ENCODE data around the gene C8G.

- TF ChIP-seq ZNF274 (IDR thresholded peaks at IDR 0.05; ENCODE audit: borderline replicate concordance, extremely low read depth, low read length) = no peak
- TF ChIP-seq CTCF (IDR thresholded peaks at IDR 0.05; ENCODE audit: control extremely low read depth in 1 of 3, insufficient read depth in 1 of 3, low read depth in 1 of 3, low read length in 3 of 3) = no peak
- no peak for TF ChIP-seq SP1 (IDR thresholded peaks at IDR 0.05; ENCODE audit: low read depth, low read length)
- TF ChIP-seq, protein P1, sequence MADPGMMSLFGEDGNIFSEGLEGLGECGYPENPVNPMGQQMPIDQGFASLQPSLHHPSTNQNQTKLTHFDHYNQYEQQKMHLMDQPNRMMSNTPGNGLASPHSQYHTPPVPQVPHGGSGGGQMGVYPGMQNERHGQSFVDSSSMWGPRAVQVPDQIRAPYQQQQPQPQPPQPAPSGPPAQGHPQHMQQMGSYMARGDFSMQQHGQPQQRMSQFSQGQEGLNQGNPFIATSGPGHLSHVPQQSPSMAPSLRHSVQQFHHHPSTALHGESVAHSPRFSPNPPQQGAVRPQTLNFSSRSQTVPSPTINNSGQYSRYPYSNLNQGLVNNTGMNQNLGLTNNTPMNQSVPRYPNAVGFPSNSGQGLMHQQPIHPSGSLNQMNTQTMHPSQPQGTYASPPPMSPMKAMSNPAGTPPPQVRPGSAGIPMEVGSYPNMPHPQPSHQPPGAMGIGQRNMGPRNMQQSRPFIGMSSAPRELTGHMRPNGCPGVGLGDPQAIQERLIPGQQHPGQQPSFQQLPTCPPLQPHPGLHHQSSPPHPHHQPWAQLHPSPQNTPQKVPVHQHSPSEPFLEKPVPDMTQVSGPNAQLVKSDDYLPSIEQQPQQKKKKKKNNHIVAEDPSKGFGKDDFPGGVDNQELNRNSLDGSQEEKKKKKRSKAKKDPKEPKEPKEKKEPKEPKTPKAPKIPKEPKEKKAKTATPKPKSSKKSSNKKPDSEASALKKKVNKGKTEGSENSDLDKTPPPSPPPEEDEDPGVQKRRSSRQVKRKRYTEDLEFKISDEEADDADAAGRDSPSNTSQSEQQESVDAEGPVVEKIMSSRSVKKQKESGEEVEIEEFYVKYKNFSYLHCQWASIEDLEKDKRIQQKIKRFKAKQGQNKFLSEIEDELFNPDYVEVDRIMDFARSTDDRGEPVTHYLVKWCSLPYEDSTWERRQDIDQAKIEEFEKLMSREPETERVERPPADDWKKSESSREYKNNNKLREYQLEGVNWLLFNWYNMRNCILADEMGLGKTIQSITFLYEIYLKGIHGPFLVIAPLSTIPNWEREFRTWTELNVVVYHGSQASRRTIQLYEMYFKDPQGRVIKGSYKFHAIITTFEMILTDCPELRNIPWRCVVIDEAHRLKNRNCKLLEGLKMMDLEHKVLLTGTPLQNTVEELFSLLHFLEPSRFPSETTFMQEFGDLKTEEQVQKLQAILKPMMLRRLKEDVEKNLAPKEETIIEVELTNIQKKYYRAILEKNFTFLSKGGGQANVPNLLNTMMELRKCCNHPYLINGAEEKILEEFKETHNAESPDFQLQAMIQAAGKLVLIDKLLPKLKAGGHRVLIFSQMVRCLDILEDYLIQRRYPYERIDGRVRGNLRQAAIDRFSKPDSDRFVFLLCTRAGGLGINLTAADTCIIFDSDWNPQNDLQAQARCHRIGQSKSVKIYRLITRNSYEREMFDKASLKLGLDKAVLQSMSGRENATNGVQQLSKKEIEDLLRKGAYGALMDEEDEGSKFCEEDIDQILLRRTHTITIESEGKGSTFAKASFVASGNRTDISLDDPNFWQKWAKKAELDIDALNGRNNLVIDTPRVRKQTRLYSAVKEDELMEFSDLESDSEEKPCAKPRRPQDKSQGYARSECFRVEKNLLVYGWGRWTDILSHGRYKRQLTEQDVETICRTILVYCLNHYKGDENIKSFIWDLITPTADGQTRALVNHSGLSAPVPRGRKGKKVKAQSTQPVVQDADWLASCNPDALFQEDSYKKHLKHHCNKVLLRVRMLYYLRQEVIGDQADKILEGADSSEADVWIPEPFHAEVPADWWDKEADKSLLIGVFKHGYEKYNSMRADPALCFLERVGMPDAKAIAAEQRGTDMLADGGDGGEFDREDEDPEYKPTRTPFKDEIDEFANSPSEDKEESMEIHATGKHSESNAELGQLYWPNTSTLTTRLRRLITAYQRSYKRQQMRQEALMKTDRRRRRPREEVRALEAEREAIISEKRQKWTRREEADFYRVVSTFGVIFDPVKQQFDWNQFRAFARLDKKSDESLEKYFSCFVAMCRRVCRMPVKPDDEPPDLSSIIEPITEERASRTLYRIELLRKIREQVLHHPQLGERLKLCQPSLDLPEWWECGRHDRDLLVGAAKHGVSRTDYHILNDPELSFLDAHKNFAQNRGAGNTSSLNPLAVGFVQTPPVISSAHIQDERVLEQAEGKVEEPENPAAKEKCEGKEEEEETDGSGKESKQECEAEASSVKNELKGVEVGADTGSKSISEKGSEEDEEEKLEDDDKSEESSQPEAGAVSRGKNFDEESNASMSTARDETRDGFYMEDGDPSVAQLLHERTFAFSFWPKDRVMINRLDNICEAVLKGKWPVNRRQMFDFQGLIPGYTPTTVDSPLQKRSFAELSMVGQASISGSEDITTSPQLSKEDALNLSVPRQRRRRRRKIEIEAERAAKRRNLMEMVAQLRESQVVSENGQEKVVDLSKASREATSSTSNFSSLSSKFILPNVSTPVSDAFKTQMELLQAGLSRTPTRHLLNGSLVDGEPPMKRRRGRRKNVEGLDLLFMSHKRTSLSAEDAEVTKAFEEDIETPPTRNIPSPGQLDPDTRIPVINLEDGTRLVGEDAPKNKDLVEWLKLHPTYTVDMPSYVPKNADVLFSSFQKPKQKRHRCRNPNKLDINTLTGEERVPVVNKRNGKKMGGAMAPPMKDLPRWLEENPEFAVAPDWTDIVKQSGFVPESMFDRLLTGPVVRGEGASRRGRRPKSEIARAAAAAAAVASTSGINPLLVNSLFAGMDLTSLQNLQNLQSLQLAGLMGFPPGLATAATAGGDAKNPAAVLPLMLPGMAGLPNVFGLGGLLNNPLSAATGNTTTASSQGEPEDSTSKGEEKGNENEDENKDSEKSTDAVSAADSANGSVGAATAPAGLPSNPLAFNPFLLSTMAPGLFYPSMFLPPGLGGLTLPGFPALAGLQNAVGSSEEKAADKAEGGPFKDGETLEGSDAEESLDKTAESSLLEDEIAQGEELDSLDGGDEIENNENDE (IDR thresholded peaks at IDR 0.05; ENCODE audit: insufficient replicate concordance, low read length) = no peak
- TF ChIP-seq CEBPB (IDR thresholded peaks at IDR 0.05; ENCODE audit: low read depth, low read length) = no peak
Observed at GRCh38 chr9:136969150-136969549, 24.1 kb downstream of the C8G start.
